Measurements from ENCODE around the gene DDB1. TPM values are rescaled to one million over a fixed set of nuclear protein-coding genes. Genes with fewer than 3 reads are reported as not detected.
A peak's percentile ranks its signal among the peaks of the same experiment; 100 is the strongest.

DDB1 gene
- total RNA-seq, 1 donor from 2014 or later: 326 TPM

DNA sequence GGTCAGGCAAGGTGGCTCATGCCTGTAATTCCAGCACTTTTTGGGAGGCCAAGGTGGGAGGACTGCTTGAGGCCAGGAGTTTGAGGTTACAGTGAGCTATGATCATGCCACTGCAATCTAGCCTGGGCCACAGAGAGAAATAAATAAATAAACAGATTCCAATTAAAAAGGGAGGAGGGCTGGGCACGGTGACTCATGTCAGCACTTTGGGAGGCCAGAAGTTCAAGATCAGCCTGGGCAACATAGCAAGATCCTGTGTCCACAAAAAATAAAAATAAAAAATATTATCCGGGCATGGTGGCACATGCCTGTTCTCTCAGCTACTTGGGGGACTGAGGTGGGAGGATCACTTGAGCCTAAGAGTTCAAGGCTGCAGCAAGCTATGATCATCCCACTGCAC lies 21.3 kb upstream of the DDB1 start:
- DNase-seq: no peak

- no peak for DNase-seq
Measured at GRCh38 chr11:61353131-61354067, 20.5 kb upstream of the DDB1 start.

GRCh38 chr11:61352038-61352437 lies 19.1 kb upstream of the DDB1 start:
- DNase-seq: no peak

DNA sequence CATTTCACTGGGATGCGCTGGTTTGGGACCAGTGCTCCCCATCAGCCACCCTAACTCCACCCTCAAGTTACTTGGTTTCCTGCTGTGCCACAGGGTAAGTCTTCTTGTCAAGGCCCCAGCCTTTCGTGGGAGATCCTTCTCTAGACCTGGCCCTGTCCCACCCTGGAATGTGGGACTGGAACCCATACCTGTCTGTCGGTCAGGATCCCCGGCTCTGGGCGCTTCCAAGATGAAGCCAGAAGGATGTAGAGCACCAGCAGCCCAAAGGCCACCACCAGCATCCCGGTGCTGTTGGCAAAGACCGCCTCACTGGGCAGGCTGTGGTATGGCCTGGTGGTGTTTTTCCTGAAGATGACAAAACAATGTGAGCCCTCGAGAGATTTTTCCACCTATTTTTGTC lies 17.9 kb upstream of the DDB1 start:
- no peak for DNase-seq

DNA sequence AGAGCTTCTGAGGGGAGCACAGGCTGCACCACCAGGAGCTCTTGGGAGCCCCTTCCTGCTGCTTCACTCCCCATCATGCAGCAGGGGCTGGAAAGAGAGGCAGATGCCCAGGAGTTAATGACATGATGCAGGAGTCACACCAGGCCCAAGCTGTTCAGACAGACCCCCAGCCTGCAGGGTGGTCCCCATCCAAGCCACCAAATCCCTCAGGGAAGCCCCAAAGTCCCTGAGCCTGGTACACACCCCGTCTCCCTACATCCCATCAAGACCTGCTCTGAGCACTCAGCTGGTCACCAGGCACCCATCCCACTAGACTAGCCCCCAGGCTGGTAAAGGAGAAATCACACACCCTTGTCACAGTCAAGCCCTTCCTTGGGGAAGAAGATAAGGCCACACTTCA lies 17.4 kb upstream of the DDB1 start:
- no peak for DNase-seq

DNA sequence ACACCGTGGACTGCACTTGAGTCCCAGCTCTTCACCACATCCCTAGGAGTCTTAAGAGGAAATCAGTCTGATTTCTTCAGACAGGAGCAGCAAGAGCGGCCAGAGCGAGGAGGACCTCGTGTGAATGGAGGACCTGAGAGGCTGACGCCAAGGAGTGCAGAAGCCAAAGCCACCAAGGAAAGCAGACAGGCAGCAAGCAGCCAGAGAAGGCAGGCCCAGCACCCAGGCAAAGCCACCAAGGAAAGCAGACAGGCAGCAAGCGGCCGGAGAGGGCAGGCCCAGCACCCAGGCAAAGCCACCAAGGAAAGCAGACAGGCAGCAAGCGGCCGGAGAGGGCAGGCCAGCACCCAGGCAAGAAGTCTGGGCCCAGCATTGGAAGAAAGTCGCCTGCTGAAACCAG lies 17.0 kb upstream of the DDB1 start:
- DNase-seq: no peak

DNA sequence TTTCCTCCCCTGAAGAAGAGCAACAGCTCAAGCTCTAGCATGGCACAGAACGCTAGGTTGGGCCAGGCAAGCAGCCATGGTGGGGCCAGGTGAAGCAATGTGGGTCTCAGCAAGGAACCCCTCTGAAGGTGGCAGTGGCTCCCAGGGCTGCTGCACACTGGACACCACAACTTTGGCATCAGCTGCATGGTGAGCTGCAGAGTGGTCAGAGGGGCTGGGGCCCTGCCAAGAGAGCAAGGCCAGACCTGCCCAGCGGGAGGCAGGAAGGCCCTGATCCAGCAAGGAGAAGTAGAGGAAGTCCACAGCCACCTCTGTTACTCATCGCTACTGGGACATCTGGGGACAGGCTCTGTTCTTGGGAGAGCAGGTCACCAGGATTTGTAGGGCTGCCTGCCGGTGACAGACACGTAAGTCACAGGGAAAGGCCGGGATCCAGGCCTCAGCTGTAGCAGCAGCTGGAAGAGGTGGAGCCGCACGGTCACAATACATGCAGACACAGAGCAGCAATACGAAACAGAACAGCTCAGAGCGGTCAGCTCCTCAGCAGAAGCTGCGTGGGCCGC lies 16.4 kb upstream of the DDB1 start:
- no peak for DNase-seq

- DNase-seq: no peak
Measured at GRCh38 chr11:61347916-61348461, 15.1 kb upstream of the DDB1 start.

- DNase-seq: no peak
Measured at GRCh38 chr11:61345954-61346843, 13.3 kb upstream of the DDB1 start.

DNA sequence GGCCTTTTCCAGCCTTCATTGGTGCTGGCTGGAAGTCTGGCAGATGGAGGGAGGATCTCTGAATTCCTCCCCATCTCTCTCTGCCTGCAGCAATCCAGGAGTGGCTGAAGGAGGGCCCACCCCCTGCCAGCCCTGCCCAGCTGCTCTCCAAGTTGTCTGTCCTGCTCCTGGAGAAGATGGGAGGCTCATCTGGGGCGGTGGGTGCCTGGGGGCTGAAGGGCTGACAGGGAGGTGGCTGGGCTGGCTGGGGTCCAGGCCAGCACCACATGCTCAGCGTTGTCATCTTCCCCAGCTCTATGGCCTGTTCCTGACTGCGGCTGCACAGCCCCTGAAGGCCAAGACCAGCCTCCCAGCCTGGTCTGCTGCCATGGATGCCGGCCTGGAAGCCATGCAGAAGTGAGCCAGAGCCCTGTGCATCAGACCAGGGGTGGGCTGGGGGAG lies 12.3 kb upstream of the DDB1 start:
- peak; percentile 67 for DNase-seq

DNA sequence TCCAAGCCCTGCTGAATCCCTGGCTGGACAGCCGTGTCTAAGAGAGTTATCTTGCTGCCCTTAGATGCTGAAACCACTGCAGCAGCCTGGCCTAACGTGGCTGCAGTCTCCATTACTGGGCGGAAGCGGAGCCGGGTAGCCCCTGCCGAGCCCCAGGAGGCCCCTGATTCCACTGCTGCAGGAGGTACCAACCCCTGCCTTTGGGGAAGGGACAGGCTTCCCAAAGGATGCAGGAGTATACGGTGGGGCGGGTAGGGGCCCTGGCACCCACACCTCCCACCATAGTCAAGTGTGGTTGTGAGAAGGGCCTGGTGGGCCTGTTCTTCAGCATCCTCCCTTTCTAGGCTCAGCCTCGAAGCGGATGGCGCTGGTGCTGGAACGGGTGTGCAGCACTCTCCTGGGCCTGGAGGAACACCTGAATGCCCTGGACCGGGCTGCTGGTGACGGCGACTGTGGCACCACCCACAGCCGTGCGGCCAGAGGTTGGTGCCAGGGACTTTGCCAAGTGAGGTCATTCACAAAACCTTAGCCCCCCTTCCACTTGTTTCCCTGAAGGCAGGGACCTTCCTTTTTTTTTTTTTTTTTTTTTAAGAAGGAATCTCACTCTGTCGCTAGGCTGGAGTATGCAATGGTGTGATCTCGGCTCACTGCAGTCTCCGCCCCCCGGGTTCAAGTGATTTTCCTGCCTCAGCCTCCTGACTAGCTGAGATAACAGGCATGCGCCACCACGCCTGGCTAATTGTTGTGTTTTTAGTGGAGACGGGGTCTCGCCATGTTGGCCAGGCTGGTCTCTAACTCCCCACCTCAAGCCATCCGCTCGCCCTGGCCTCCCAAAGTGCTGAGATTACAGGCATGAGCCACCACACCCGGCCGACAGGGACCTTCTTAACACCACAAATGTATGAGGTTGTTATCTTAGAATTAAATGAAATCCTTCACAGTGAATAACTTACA lies 11.2 kb upstream of the DDB1 start:
- no peak for DNase-seq

DNA sequence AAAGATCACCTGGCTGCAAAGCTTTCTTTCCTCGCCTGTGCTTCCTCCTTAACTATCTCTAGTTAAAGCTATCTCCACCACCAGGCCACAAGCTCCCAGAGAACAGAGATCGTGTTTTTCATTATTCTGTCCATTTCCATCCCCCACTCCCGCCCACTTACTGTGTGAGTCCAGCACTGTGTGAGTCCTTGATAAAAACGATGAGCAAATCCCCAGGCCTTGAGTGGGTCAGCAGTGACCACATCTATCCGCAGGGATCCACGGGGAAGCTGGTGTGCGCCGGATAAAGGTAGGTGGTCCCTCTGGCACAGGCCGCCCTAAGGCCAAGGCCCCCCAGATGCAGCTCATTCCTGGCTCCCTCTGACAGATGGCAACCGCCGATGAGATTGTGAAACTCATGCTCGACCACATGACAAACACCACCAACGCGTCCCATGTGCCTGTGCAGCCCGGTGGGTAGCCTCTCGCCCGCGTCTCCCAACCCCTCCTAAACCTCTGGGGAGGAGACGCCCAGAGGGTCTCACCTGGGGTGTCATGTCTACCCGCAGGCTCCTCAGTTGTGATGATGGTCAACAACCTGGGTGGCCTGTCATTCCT lies 9.4 kb upstream of the DDB1 start:
- DNase-seq: no peak

- no peak for DNase-seq
Measured at GRCh38 chr11:61341706-61342105, 8.8 kb upstream of the DDB1 start.

GRCh38 chr11:61340979-61341378 lies 8.1 kb upstream of the DDB1 start:
- DNase-seq: no peak

DNA sequence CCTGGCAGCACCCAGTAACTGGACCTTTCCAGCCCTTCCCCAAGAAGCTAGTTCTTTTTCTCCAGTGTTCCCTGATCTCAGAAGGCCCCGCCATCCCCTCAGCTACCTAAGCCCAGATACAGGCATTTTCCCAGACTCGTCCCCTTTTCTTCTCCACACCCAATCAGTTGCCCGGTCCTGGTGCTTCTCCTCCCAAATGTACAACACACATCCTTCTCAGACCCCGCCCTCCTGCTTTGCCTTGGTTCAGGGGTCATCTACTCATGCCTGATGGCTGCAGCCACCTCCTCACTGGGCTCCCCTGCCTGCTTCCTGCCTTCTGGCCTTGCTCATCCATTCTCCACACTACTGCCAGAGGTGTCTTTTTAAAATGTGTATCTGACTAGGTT lies 6.6 kb upstream of the DDB1 start:
- no peak for DNase-seq

DNA sequence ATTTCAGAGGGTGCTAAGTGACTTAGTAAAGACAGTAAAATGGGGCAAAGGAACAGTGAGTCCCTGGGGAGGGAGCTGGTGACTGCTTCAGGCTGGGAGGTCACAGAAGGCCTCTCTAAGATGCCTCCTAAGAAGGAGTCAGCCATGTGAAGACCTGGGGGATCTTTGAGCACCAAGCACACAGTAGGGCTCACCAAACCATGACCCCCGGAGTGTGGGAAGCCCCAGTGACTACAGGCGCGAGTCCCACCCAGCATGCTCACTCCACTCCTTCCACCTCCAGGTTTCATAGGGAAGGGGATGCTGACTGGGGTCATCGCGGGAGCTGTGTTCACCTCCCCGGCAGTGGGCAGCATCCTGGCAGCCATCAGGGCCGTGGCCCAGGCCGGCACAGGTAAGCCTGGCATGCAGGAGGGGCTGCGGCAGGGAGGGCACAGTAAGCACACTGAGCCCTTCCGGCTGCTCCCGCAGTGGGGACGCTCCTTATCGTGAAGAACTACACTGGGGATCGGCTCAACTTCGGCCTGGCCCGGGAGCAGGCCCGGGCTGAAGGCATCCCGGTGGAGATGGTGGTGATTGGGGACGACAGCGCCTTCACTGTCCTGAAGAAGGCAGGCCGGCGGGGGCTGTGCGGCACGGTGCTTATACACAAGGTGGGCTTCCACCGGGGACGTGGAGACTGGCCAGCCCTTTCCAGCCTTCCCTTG lies 6.0 kb upstream of the DDB1 start:
- no peak for DNase-seq

DNA sequence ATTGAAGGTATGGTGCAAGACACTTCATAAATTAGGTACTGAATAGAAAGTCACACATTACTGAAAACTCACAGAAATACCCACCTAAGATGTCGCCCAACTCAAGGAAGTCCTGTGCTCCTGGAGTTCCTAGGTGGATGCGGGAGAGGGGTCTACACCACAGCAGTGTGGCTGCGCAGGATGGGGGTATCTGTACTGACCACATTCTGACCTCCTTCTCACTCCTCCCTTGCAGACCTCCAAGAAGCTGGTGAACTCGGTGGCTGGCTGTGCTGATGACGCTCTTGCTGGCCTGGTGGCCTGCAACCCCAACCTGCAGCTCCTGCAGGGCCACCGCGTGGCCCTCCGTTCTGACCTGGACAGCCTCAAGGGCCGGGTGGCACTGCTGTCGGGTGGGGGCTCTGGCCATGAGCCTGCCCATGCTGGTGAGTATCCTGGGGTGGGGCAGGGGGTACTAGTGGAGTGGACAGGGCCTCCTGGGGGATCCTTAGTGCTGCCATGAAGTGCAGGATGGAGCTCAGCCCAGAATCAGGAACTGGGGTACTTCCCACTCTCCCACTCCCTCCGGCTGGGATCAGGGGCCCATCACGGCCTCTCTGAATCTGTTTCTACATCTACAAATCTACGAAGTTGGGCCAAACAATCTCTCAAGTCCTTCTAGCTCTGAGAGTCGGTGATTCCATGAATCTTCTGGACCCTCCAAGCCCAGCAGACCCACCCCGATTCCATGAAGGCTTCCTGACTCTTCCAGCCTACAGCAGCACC lies 5.0 kb upstream of the DDB1 start:
- no peak for DNase-seq

DNA sequence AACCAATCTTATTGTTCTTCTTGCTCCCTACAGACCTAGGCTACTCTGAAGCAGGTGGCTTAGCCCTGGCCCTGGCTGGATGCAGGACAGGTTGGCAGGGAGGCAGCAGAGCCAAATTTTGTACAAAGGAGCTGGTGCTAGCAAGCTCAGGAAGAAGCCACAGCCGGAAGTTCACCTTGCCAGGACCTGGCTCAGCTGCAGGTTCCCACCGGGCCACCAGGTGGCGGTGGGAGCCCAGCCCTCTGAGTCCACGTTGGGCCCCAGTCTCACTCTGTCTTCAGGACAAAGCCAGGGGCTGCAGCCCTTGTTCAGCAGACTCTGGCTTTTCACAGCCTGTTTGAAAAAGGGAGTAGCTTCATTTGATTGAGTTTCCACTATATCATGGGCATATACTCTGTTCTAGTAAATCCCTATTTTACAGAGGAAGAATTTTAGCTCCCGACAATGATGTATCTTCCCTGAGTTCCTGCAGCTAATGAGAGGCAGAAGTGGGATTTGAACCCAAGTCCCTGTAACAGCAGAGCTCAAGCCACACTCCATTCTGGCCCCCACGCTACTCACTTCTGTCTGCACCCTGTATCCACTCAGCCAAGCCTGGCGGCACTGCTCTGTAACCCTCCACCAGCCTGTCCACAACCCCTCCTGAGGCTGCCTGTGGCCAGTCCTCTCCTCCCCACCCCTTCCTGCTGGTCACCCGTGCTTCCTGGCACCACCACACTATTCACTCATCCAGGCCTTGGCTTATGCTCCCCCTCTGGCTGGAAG lies 3.4 kb upstream of the DDB1 start:
- peak; percentile 88 for DNase-seq

- no peak for DNase-seq
Measured at GRCh38 chr11:61335355-61335710, 2.4 kb upstream of the DDB1 start.
